ENCODE data around the gene ATAD3B. TPM values are rescaled to one million over a fixed set of nuclear protein-coding genes. Genes with fewer than 3 reads are reported as not detected.

ATAD3B gene
- total RNA-seq, 1 experiment from 2014 or later, result 62.9 TPM

DNA sequence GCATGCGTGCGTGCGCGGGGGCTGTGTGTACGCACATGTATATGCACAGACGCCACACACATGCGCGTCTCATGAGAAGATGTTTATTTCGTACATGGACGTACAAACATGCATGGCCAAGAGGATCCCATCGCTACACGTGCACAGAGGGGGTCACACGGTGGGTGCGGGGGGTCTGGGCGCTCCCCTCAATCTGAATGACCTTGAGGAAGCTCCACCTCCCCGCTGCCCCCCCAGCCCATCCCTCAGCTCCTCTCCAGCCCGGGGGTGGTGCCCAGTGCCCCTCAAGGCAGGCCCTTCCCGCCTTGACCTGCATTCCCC, 67.4 kb downstream of the ATAD3B start:
- H3K9me3 ChIP-seq (ENCODE audit: control insufficient read depth in 1 of 2, insufficient read depth in 1 of 2, low read depth in 1 of 2, low read length in 2 of 2), result no peaks in the 10 kb centered on the region
- no peak overlapping the region for H3K4me3 ChIP-seq (replicated peaks in 1 of 2; ENCODE audit: low read depth in 1 of 2, low read length in 2 of 2)
- no peak overlapping the region for H3K27ac ChIP-seq (ENCODE audit: low read depth, low read length)
- POLR2A ChIA-PET, result no interaction called here
- RAD21 ChIA-PET (ENCODE audit: low non-redundant PET in 1 of 2, low total read pairs in 2 of 2, uncharacterized antibody in 2 of 2, unreplicated experiment in 2 of 2), result no interaction called here
- CTCF ChIA-PET, result no interaction called here
- DNase-seq (ENCODE audit: low read depth, low spot score) (no peak), ATAC-seq (no peak)
- H4K20me1 ChIP-seq (ENCODE audit: insufficient read depth), result no peaks in the 10 kb centered on the region
- no TSS peak for BruUV-seq (replicated peaks)
- no peaks in the 10 kb centered on the region for H3K79me2 ChIP-seq (ENCODE audit: insufficient read depth, low read length)
- H3K9me2 ChIP-seq (ENCODE audit: insufficient read depth), result no peaks in the 10 kb centered on the region
- H3K4me1 ChIP-seq (ENCODE audit: control insufficient read depth in 1 of 2, insufficient read depth in 2 of 2, low read length in 2 of 2), result no peaks in the 10 kb centered on the region
- intact Hi-C loops (cut with micrococcal nuclease), result no loop called here
- H3K9ac ChIP-seq (ENCODE audit: low read length), result no peak overlapping the region
- H2AFZ ChIP-seq (ENCODE audit: low read depth, low read length, poor library complexity, severe bottlenecking), result no peak overlapping the region
- H3K27me3 ChIP-seq (ENCODE audit: insufficient read depth, low read length), result no peaks in the 10 kb centered on the region
- H3K36me3 ChIP-seq (ENCODE audit: control insufficient read depth in 1 of 2, insufficient read depth in 2 of 2, low read length in 2 of 2), result no peaks in the 10 kb centered on the region
- TF ChIP-seq POLR2A (IDR thresholded peaks at IDR 0.05; ENCODE audit: borderline replicate concordance, extremely low read depth, insufficient read depth, insufficient read length), result no peak
- TF ChIP-seq, protein P1, sequence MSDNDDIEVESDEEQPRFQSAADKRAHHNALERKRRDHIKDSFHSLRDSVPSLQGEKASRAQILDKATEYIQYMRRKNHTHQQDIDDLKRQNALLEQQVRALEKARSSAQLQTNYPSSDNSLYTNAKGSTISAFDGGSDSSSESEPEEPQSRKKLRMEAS (IDR thresholded peaks at IDR 0.05), result no peak
- TF ChIP-seq, protein P2, sequence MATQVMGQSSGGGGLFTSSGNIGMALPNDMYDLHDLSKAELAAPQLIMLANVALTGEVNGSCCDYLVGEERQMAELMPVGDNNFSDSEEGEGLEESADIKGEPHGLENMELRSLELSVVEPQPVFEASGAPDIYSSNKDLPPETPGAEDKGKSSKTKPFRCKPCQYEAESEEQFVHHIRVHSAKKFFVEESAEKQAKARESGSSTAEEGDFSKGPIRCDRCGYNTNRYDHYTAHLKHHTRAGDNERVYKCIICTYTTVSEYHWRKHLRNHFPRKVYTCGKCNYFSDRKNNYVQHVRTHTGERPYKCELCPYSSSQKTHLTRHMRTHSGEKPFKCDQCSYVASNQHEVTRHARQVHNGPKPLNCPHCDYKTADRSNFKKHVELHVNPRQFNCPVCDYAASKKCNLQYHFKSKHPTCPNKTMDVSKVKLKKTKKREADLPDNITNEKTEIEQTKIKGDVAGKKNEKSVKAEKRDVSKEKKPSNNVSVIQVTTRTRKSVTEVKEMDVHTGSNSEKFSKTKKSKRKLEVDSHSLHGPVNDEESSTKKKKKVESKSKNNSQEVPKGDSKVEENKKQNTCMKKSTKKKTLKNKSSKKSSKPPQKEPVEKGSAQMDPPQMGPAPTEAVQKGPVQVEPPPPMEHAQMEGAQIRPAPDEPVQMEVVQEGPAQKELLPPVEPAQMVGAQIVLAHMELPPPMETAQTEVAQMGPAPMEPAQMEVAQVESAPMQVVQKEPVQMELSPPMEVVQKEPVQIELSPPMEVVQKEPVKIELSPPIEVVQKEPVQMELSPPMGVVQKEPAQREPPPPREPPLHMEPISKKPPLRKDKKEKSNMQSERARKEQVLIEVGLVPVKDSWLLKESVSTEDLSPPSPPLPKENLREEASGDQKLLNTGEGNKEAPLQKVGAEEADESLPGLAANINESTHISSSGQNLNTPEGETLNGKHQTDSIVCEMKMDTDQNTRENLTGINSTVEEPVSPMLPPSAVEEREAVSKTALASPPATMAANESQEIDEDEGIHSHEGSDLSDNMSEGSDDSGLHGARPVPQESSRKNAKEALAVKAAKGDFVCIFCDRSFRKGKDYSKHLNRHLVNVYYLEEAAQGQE (IDR thresholded peaks at IDR 0.05; ENCODE audit: low read depth), result no peak
- TF ChIP-seq RAD21 (IDR thresholded peaks at IDR 0.05; ENCODE audit: low read depth), result no peak
- no peak for TF ChIP-seq ELF1 (IDR thresholded peaks at IDR 0.05; ENCODE audit: borderline replicate concordance, low read depth)
- TF ChIP-seq FOSL1 (IDR thresholded peaks at IDR 0.05; ENCODE audit: low read depth), result no peak
- TF ChIP-seq EZH2phosphoT487 (IDR thresholded peaks at IDR 0.05; ENCODE audit: borderline replicate concordance), result no peak
- no peak for TF ChIP-seq POLR2AphosphoS5 (IDR thresholded peaks at IDR 0.05; ENCODE audit: low read depth, low read length)
- no peak for TF ChIP-seq CEBPB (IDR thresholded peaks at IDR 0.05; ENCODE audit: low read depth)
- TF ChIP-seq JUND (IDR thresholded peaks at IDR 0.05), result no peak
- TF ChIP-seq, protein P3, sequence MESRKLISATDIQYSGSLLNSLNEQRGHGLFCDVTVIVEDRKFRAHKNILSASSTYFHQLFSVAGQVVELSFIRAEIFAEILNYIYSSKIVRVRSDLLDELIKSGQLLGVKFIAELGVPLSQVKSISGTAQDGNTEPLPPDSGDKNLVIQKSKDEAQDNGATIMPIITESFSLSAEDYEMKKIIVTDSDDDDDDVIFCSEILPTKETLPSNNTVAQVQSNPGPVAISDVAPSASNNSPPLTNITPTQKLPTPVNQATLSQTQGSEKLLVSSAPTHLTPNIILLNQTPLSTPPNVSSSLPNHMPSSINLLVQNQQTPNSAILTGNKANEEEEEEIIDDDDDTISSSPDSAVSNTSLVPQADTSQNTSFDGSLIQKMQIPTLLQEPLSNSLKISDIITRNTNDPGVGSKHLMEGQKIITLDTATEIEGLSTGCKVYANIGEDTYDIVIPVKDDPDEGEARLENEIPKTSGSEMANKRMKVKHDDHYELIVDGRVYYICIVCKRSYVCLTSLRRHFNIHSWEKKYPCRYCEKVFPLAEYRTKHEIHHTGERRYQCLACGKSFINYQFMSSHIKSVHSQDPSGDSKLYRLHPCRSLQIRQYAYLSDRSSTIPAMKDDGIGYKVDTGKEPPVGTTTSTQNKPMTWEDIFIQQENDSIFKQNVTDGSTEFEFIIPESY (IDR thresholded peaks at IDR 0.05; ENCODE audit: extremely low read depth, insufficient replicate concordance, low read length), result no peak
- TF ChIP-seq, protein P4, sequence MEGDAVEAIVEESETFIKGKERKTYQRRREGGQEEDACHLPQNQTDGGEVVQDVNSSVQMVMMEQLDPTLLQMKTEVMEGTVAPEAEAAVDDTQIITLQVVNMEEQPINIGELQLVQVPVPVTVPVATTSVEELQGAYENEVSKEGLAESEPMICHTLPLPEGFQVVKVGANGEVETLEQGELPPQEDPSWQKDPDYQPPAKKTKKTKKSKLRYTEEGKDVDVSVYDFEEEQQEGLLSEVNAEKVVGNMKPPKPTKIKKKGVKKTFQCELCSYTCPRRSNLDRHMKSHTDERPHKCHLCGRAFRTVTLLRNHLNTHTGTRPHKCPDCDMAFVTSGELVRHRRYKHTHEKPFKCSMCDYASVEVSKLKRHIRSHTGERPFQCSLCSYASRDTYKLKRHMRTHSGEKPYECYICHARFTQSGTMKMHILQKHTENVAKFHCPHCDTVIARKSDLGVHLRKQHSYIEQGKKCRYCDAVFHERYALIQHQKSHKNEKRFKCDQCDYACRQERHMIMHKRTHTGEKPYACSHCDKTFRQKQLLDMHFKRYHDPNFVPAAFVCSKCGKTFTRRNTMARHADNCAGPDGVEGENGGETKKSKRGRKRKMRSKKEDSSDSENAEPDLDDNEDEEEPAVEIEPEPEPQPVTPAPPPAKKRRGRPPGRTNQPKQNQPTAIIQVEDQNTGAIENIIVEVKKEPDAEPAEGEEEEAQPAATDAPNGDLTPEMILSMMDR (IDR thresholded peaks at IDR 0.05 in 2 of 3, conservative IDR thresholded peaks at IDR 0.05 in 1 of 3; ENCODE audit: borderline replicate concordance in 1 of 3, insufficient read depth in 1 of 3, low read depth in 2 of 3, low read length in 2 of 3), result no peak
- TF ChIP-seq, protein P5, sequence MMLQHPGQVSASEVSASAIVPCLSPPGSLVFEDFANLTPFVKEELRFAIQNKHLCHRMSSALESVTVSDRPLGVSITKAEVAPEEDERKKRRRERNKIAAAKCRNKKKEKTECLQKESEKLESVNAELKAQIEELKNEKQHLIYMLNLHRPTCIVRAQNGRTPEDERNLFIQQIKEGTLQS (IDR thresholded peaks at IDR 0.05), result no peak
- no peak for TF ChIP-seq EGR1 (IDR thresholded peaks at IDR 0.05; ENCODE audit: low read depth)
- TF ChIP-seq EZH2 (IDR thresholded peaks at IDR 0.05), result no peak
- TF ChIP-seq TCF7L2 (IDR thresholded peaks at IDR 0.05; ENCODE audit: borderline replicate concordance, extremely low read depth, insufficient read depth, insufficient read length), result no peak
- no peak overlapping the region for H3K4me2 ChIP-seq (ENCODE audit: low read length)
